NAMALWA (cell line): ENCODE results near the gene MAGOH.
A peak's percentile ranks its signal among the peaks of the same experiment; 100 is the strongest.
"Not testable (repeated sequence)": the region's sequence is repeated elsewhere in the genome, so short reads cannot be mapped to it uniquely, and the experiment has no call there.

Experiments used
- DNase-seq: peaks from one replicate; pipeline ENCODE4 v3.0.0-alpha.2; 2015; ENCODE audit warnings: low spot score

Gene MAGOH

GRCh38 chr1:53220171-53220961 lies 18.0 kb downstream of the MAGOH start, which contains the start of gene CZIB:
Gene CZIB (minus strand): TSS chr1:53220634. CDS start chr1:53220575, 59 bp downstream.
- peak; percentile 94 for DNase-seq

GRCh38 chr1:53219711-53220110 lies 18.6 kb downstream of the MAGOH start:
- DNase-seq, result no peak

GRCh38 chr1:53218201-53218600 lies 20.1 kb downstream of the MAGOH start:
- no peak for DNase-seq

- no peak for DNase-seq
Measured at GRCh38 chr1:53214376-53214940, 23.9 kb downstream of the MAGOH start.

- no peak for DNase-seq
Measured at GRCh38 chr1:53210954-53211353, 27.4 kb downstream of the MAGOH start.

- DNase-seq, result no peak
Measured at GRCh38 chr1:53210352-53210751, 28.0 kb downstream of the MAGOH start.

GRCh38 chr1:53207726-53208125 lies 30.6 kb downstream of the MAGOH start:
- DNase-seq, result no peak

- DNase-seq, result no peak
Measured at GRCh38 chr1:53206735-53207379, 31.5 kb downstream of the MAGOH start.

- DNase-seq, result peak; percentile 35
Measured at GRCh38 chr1:53206083-53206685, 32.1 kb downstream of the MAGOH start.

GRCh38 chr1:53205496-53205895 lies 32.8 kb downstream of the MAGOH start:
- DNase-seq, result not testable (repeated sequence)

GRCh38 chr1:53203466-53203865 lies 34.9 kb downstream of the MAGOH start:
- no peak for DNase-seq

- DNase-seq, result no peak
Measured at GRCh38 chr1:53198241-53198651, 40.1 kb downstream of the MAGOH start.

GRCh38 chr1:53197291-53198200 lies 40.8 kb downstream of the MAGOH start:
- no peak for DNase-seq

- DNase-seq, result peak; percentile 92
Measured at GRCh38 chr1:53196485-53197290, 41.6 kb downstream of the MAGOH start, which contains the start of gene CPT2. Gene CPT2 (plus strand): TSS chr1:53196824. CDS start chr1:53196944, 120 bp downstream.

GRCh38 chr1:53196017-53196484 lies 42.3 kb downstream of the MAGOH start:
- DNase-seq, result no peak

GRCh38 chr1:53195246-53196016 lies 42.9 kb downstream of the MAGOH start:
- no peak for DNase-seq

GRCh38 chr1:53190210-53190611 lies 48.1 kb downstream of the MAGOH start:
- no peak for DNase-seq

GRCh38 chr1:53189061-53189460 lies 49.3 kb downstream of the MAGOH start:
- no peak for DNase-seq

- no peak for DNase-seq
Measured at GRCh38 chr1:53188099-53188498, 50.2 kb downstream of the MAGOH start.

GRCh38 chr1:53187401-53187800 lies 50.9 kb downstream of the MAGOH start:
- no peak for DNase-seq
